SK-N-SH treated with all-trans-retinoic acid at 6 μM for 48 hours (cell line): ENCODE measurements around the gene BRMS1.

Experiments
- ATAC-seq: fragments of 200-7000 bp; cut with Tn5 transposase; 3 replicates; pipeline ENCODE4 v1.9.1; 2020; ENCODE audit warnings: mild to moderate bottlenecking, moderate library complexity
- ARNTL ChIP-seq: fragments of 450-650 bp; formaldehyde crosslinking; IDR thresholded peaks from 2 replicates; pipeline ENCODE4 v1.5.0; 2020; ENCODE audit warnings: low read depth, mild to moderate bottlenecking, moderate library complexity, borderline replicate concordance
- BACH2 ChIP-seq: fragments of 250-450 bp; sonication (Bioruptor Pico); IDR thresholded peaks from 2 replicates; pipeline ENCODE4 v1.9.0; 2021; ENCODE audit warnings: mild to moderate bottlenecking, borderline replicate concordance
- CREB5 ChIP-seq: fragments of 250-450 bp; sonication (Bioruptor Pico); IDR thresholded peaks from 2 replicates; pipeline ENCODE4 v1.5.1; 2020; ENCODE audit warnings: low read depth, mild to moderate bottlenecking, moderate library complexity
- CSDC2 ChIP-seq: fragments of 250-450 bp; sonication (Bioruptor Pico); IDR thresholded peaks from 2 replicates; pipeline ENCODE4 v1.5.0; 2020; ENCODE audit warnings: mild to moderate bottlenecking, moderate library complexity
- CSRNP3 ChIP-seq: fragments of 250-450 bp; sonication (Bioruptor Pico); IDR thresholded peaks from 2 replicates; pipeline ENCODE4 v1.5.1; 2021; ENCODE audit warnings: mild to moderate bottlenecking, moderate library complexity
- ESRRG ChIP-seq: fragments of 250-450 bp; sonication (Bioruptor Pico); IDR thresholded peaks from 2 replicates; pipeline ENCODE4 v1.6.1; 2021; ENCODE audit warnings: mild to moderate bottlenecking
- GLIS3 ChIP-seq: fragments of 250-450 bp; sonication (Bioruptor Pico); IDR thresholded peaks from 2 replicates; pipeline ENCODE4 v1.5.0; 2020; ENCODE audit warnings: mild to moderate bottlenecking, moderate library complexity
- ISL1 ChIP-seq: fragments of 250-450 bp; sonication (Bioruptor Pico); IDR thresholded peaks from 2 replicates; pipeline ENCODE4 v2.1.2; 2022; ENCODE audit warnings: mild to moderate bottlenecking, moderate library complexity
- OSR1 ChIP-seq: fragments of 250-450 bp; sonication (Bioruptor Pico); IDR thresholded peaks from 2 replicates; pipeline ENCODE4 v1.8.0; 2022; ENCODE audit warnings: moderate library complexity, mild to moderate bottlenecking, inconsistent platforms
- PATZ1 ChIP-seq: fragments of 250-450 bp; sonication (Bioruptor Pico); IDR thresholded peaks from 2 replicates; pipeline ENCODE4 v1.8.0; 2020; ENCODE audit warnings: mild to moderate bottlenecking, moderate library complexity, borderline replicate concordance
- PPARA ChIP-seq: fragments of 250-450 bp; sonication (Bioruptor Pico); IDR thresholded peaks from 2 replicates; pipeline ENCODE4 v1.5.0; 2020; ENCODE audit warnings: mild to moderate bottlenecking, borderline replicate concordance
- RARB ChIP-seq: fragments of 250-450 bp; sonication (Bioruptor Pico); IDR thresholded peaks from 2 replicates; pipeline ENCODE4 v1.8.0; 2021; ENCODE audit warnings: mild to moderate bottlenecking, moderate library complexity
- TCF4 ChIP-seq: fragments of 250-450 bp; sonication (Bioruptor Pico); IDR thresholded peaks from 2 replicates; pipeline ENCODE4 v1.8.0; 2021; ENCODE audit warnings: mild to moderate bottlenecking, moderate library complexity, borderline replicate concordance
- TOX ChIP-seq: fragments of 250-450 bp; sonication (Bioruptor Pico); IDR thresholded peaks from 2 replicates; pipeline ENCODE4 v1.8.0; 2021; ENCODE audit warnings: mild to moderate bottlenecking, moderate library complexity, borderline replicate concordance
- TSHZ2 ChIP-seq: fragments of 250-450 bp; sonication (Bioruptor Pico); IDR thresholded peaks from 2 replicates; pipeline ENCODE4 v1.5.0; 2020; ENCODE audit warnings: mild to moderate bottlenecking, moderate library complexity
- ZC3H10 ChIP-seq: fragments of 250-450 bp; sonication (Bioruptor Pico); IDR thresholded peaks from 2 replicates; pipeline ENCODE4 v1.5.1; 2021; ENCODE audit warnings: mild to moderate bottlenecking, moderate library complexity
- ZFP3 ChIP-seq: fragments of 250-450 bp; sonication (Bioruptor Pico); IDR thresholded peaks from 2 replicates; pipeline ENCODE4 v1.5.0; 2020; ENCODE audit warnings: mild to moderate bottlenecking, moderate library complexity
- ZFP30 ChIP-seq: fragments of 450-650 bp; formaldehyde crosslinking; IDR thresholded peaks from 2 replicates; pipeline ENCODE4 v1.5.0; 2022; ENCODE audit warnings: mild to moderate bottlenecking, moderate library complexity
- ZNF565 ChIP-seq: fragments of 450-650 bp; formaldehyde crosslinking; conservative IDR thresholded peaks from 2 replicates; pipeline ENCODE4 v1.5.0; 2020; ENCODE audit warnings: low read depth, mild to moderate bottlenecking, moderate library complexity
- ZNF70 ChIP-seq: fragments of 450-650 bp; formaldehyde crosslinking; IDR thresholded peaks from 2 replicates; pipeline ENCODE4 v1.5.0; 2020; ENCODE audit warnings: mild to moderate bottlenecking, moderate library complexity
- ZNF8 ChIP-seq: fragments of 450-650 bp; formaldehyde crosslinking; IDR thresholded peaks from 2 replicates; pipeline ENCODE4 v1.5.0; 2020; ENCODE audit warnings: mild to moderate bottlenecking, moderate library complexity

BRMS1 gene

GRCh38 chr11:66335531-66336233 is 9.2 kb downstream of the BRMS1 start (continued):
- TF ChIP-seq TSHZ2 (no peak), ZNF8 (CRISPR knock-in tag) (no peak), ZFP30 (CRISPR knock-in tag) (no peak), ZFP3 (CRISPR knock-in tag) (no peak), ZC3H10 (CRISPR knock-in tag) (no peak), ARNTL (CRISPR knock-in tag) (no peak), BACH2 (CRISPR knock-in tag) (no peak)

GRCh38 chr11:66334605-66335442 is 10.1 kb downstream of the BRMS1 start:
- ATAC-seq: no peak
- TF ChIP-seq PPARA (CRISPR knock-in tag) (no peak), ISL1 (no peak), CREB5 (CRISPR knock-in tag) (no peak), ZNF70 (no peak), ZNF8 (CRISPR knock-in tag) (no peak), RARB (CRISPR knock-in tag) (no peak), BACH2 (CRISPR knock-in tag) (no peak), CSDC2 (CRISPR knock-in tag) (no peak), TOX (CRISPR knock-in tag) (no peak), ZNF565 (CRISPR knock-in tag) (no peak), TSHZ2 (no peak), TCF4 (CRISPR knock-in tag) (no peak), ARNTL (CRISPR knock-in tag) (no peak), OSR1 (no peak), CSRNP3 (CRISPR knock-in tag) (no peak), ESRRG (CRISPR knock-in tag) (no peak), GLIS3 (CRISPR knock-in tag) (no peak), ZFP30 (CRISPR knock-in tag) (no peak), ZFP3 (CRISPR knock-in tag) (no peak), PATZ1 (CRISPR knock-in tag) (no peak)
